ENCODE results near the gene LRRC72. TPM values are rescaled to one million over a fixed set of nuclear protein-coding genes. Genes with fewer than 3 reads are reported as not detected.

Gene LRRC72
- total and polyA plus RNA-seq, 12 donors: not detected

GRCh38 chr7:16559497-16560179 lies 33.0 kb downstream of the LRRC72 start:
- Histone ChIP-seq H3K4me1 (replicated peaks in 1 of 2) (no peaks in the 10 kb centered on the region), H3K4me3 (no peak overlapping the region), H3K36me3 (replicated peaks in 1 of 2) (no peaks in the 10 kb centered on the region), H3K27ac (no peak overlapping the region), H3K9me3 (replicated peaks in 1 of 3) (no peaks in the 10 kb centered on the region), H3K27me3 (no peaks in the 10 kb centered on the region)
- intact Hi-C loops (cut with DNase I): no loop called here
- 37 to 78% (median 72%) methylated on average over 3 of the region's 3 CpGs for WGBS, 4 donors
- no peak for DNase-seq
- TF ChIP-seq POLR2A (IDR thresholded peaks at IDR 0.05) (no peak), CTCF (IDR thresholded peaks at IDR 0.05) (no peak)

GRCh38 chr7:16561943-16562342 lies 35.3 kb downstream of the LRRC72 start:
- H3K36me3 ChIP-seq (replicated peaks in 1 of 2): no peaks in the 10 kb centered on the region
- H3K27me3 ChIP-seq: no peaks in the 10 kb centered on the region
- intact Hi-C loops (cut with DNase I): loop anchor here in 1 of 2 donors (2.0 kb wide), 1 partner anchor 483 kb away; no protein-coding TSS in a partner anchor
- no peaks in the 10 kb centered on the region for H3K9me3 ChIP-seq (replicated peaks in 1 of 3)
- DNase-seq: no peak
- no peak overlapping the region for H3K4me3 ChIP-seq
- TF ChIP-seq CTCF (IDR thresholded peaks at IDR 0.05) (no peak), POLR2A (IDR thresholded peaks at IDR 0.05) (no peak)
- WGBS, 4 donors: 75 to 88% (median 87%) methylated on average over 3 of the region's 3 CpGs
- H3K4me1 ChIP-seq (replicated peaks in 1 of 2): no peaks in the 10 kb centered on the region
- H3K27ac ChIP-seq: no peak overlapping the region

GRCh38 chr7:16562456-16563220 lies 36.0 kb downstream of the LRRC72 start:
- Histone ChIP-seq H3K4me1 (replicated peaks in 1 of 2) (no peaks in the 10 kb centered on the region), H3K4me3 (no peak overlapping the region), H3K9me3 (replicated peaks in 1 of 3) (no peaks in the 10 kb centered on the region), H3K36me3 (replicated peaks in 1 of 2) (no peaks in the 10 kb centered on the region), H3K27me3 (no peaks in the 10 kb centered on the region), H3K27ac (no peak overlapping the region)
- 73 to 85% (median 81%) methylated on average over 9 of the region's 9 CpGs for WGBS, 4 donors
- intact Hi-C loops (cut with DNase I): loop anchor here in 1 of 2 donors (2.0 kb wide), 1 partner anchor 484 kb away; no protein-coding TSS in a partner anchor
- no peak for DNase-seq
- TF ChIP-seq POLR2A (IDR thresholded peaks at IDR 0.05) (no peak), CTCF (IDR thresholded peaks at IDR 0.05) (no peak)

- intact Hi-C loops (cut with DNase I): loop anchor here in 1 of 2 donors (2.0 kb wide), 1 partner anchor 485 kb away; no protein-coding TSS in a partner anchor
Measured at GRCh38 chr7:16563281-16564022, 36.8 kb downstream of the LRRC72 start.

More at GRCh38 chr7:16563281-16564022, 36.8 kb downstream of the LRRC72 start:
- H3K27me3 ChIP-seq: no peaks in the 10 kb centered on the region
- no peak overlapping the region for H3K4me3 ChIP-seq
- no peaks in the 10 kb centered on the region for H3K4me1 ChIP-seq (replicated peaks in 1 of 2)
- no peaks in the 10 kb centered on the region for H3K36me3 ChIP-seq (replicated peaks in 1 of 2)
- no peak overlapping the region for H3K27ac ChIP-seq
- 61 to 80% (median 65%) methylated on average over 5 of the region's 5 CpGs for WGBS, 4 donors
- no peak for DNase-seq
- no peaks in the 10 kb centered on the region for H3K9me3 ChIP-seq (replicated peaks in 1 of 3)
- TF ChIP-seq CTCF (IDR thresholded peaks at IDR 0.05) (no peak), POLR2A (IDR thresholded peaks at IDR 0.05) (no peak)
